GM21447 (cell line): ENCODE measurements around the gene ZNF674.
"Not testable (repeated sequence)": the region's sequence is repeated elsewhere in the genome, so short reads cannot be mapped to it uniquely, and the experiment has no call there.

Experiments
- ATAC-seq: cut with Tn5 transposase; IDR thresholded peaks from one replicate; pipeline ENCODE4 v1.9.1; 2021; ENCODE audit not compliant: unreplicated experiment

Gene ZNF674

GRCh38 chrX:46571423-46572339, 26.5 kb upstream of the ZNF674 start:
- no peak for ATAC-seq

DNA sequence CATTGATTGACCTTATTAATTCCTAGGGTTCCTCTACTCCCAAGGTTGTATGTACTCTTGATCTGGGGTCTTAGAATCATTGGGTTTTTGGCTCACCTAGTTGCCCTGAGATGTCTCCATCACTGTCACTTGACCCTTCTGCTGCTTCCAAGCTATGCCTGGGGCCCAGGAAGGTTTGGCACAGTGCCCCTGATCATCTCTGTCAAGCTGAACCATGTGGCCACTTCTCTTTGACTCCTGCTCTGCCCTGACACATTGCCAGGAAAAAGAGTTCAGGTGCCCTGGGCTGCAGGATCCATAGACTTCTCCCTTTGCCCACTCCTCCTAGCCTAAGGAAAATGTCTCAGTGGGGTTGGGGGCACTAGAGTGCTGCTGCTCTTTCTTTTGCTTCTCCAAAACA, 24.4 kb upstream of the ZNF674 start:
- ATAC-seq, result no peak

DNA sequence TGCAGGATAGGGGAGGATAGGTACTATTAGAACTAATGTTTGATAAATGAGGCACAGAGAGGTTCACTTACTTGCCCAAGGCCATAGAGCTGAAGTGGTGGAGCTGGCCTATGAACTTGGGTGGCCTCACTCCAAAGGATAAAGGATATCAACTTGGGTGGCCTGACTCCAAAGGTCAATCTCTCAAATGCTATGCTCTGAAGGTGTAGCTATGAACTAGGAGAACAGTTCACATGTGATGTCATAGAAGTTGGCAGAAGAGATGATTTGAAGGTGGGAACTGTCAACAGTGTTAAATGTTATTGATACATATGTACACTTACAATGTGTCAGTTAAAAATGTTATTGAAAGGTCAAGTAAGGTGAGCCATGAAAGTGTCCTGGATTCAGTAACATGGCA, 22.2 kb upstream of the ZNF674 start:
- no peak for ATAC-seq

GRCh38 chrX:46561824-46562657, 16.8 kb upstream of the ZNF674 start:
- ATAC-seq, result peak; percentile 97

- no peak for ATAC-seq
These were observed 13.8 kb upstream of the ZNF674 start for GRCh38 chrX:46559062-46559461.

- ATAC-seq, result no peak
These were observed 9.7 kb upstream of the ZNF674 start for GRCh38 chrX:46554942-46555341.

DNA sequence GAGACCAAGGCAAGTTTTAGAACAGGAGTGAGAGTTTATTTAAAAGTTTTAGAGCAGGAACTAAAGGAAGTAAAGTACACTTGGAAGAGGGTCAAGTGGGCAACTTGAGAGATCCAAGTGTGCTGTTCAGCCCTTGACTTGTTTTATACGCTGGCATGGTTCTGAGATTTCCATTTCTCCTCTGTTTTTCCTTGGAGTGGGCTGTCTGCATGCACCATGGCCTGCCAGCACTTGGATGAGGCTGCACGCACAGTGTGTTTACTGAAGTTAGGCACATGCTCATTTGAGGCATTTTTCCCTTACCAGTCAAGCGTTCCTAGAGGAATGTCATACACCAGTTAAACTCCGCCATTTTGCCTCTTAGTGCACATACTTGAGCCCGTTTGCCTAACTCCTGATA, 8.7 kb upstream of the ZNF674 start:
- ATAC-seq, result no peak

DNA sequence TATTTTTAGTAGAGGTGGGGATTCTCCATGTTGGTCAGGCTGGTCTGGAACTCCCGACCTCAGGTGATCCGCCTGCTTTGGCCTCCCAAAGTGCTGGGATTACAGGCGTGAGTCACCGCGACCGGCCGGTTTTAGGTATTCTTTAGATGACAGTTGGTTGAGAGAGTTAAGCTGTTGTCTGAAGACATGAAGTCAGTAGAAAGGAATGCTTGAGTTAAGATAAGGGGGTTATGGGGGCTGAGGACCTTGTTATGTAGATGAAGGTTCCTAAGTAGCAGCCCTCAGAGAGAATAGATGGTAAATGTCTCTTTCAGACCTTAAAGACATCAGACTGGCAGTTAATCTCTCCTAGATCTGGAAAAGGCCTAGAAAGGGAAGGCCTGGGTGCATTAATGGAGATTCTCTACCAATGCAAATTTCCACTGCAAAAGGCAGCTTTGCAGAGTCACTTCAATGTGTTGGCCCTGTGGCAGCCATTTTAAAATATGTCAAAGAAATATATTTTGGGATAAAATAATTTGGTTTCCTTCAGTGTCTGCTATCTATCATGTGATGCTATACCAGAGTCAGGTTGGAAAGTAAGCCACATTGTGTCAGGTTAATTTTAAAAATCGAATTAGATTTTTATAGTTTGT, 6.4 kb upstream of the ZNF674 start:
- ATAC-seq, result no peak

GRCh38 chrX:46549914-46550313, 4.7 kb upstream of the ZNF674 start:
- ATAC-seq, result no peak

GRCh38 chrX:46547857-46548256, 2.6 kb upstream of the ZNF674 start:
- ATAC-seq, result no peak

GRCh38 chrX:46544527-46544926, 694 bp downstream of the ZNF674 start:
- not testable (repeated sequence) for ATAC-seq

DNA sequence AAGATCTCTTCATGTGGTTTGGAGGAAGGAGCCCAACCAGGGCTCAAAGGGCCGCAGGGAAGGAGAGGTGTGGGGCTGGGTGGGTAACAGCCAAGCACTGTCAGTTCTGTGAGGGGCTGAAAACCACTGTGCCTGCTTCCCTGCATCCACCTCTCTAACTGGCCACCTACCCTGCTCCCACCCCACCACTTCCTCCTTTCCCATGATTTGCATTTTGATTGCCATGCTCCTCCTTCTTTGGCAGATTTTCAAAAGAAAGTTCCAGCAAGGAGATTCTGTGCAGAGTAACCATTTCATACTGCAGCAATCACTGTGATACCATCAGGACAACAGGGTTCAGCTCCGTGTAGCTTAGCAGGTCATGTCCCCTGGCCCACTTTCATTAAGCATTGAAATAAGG, 1.8 kb downstream of the ZNF674 start:
- no peak for ATAC-seq

DNA sequence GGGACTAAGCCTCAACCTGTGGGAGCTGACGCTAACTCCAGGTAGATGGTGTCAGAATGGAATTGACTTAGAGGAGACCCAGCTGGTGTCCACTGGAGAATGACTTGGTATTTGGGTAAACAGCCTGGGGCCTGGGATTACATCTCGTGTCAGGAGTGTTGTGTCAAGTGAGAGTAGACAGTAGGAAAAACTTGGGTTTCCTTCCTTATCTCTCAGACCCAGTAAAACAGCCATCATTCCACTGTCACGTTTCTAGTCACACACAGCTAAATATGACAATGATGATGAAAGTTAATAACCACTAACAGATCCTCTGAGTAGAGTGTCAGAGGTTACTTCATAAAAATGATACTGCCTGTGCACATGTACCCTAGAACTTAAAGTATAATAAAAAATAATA, 13.8 kb downstream of the ZNF674 start:
- ATAC-seq, result no peak

DNA sequence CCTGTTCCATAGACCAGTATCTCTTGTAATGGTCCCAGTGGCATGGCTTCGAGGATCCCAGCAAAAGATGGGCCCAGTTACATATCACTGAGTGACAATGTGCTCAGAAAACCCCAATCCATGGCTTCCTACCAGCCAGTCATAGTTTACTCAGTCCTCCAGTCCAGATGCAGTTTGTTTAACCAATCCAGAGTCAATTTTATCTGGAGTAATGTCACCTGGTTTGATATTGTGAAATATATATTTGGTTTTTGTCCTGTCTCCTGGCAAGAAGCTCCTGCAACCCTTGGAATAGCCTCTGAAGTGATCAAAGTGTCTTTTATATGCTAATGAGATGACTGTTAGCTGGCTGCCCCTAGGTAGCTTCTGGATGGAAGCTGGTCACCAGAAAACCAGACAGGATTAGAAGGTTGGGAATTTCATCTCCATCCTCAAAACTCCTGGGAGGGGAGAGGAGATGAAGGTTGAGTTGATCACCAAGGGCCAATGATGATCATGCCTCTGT, 14.8 kb downstream of the ZNF674 start:
- not testable (repeated sequence) for ATAC-seq

GRCh38 chrX:46529740-46530403, 15.3 kb downstream of the ZNF674 start:
- peak; percentile 72 for ATAC-seq

DNA sequence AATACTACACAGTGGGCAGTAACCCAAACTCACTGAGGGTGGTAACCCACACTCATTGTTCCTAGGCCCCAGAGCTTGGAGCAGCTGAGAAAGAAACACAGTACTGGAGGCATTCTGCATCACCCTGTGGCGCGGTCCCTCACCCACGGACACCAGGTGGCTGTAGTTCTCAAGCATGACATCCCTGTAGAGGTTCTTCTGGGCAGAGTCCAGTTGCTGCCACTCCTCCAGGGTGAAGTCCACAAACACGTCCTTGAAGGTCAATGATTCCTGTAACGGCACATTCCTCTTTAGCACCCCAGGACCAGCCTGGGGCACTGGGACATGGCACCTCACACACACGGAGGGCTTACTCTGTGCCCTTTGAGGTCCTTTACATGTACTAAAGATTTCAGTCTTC, 16.6 kb downstream of the ZNF674 start:
- not testable (repeated sequence) for ATAC-seq

DNA sequence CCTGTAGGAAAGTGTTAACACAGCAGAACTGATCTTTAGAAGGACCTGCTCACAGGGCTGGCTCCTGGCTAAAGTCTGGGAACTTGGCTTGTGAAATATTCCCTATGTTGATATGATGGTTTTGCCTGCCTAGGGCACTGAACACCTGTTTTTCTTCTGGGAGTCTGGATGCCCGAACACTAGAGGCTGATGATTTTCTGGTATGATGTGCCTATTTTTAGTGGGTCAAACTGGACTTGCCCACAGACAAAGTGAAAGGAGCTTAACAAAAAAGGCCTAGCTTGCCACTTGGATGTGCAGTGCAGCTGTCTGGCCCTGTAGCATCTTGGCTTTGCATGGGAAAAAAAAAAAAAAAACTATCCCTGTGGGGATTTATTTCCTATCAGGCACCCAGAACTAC, 39.1 kb downstream of the ZNF674 start:
- ATAC-seq, result no peak

DNA sequence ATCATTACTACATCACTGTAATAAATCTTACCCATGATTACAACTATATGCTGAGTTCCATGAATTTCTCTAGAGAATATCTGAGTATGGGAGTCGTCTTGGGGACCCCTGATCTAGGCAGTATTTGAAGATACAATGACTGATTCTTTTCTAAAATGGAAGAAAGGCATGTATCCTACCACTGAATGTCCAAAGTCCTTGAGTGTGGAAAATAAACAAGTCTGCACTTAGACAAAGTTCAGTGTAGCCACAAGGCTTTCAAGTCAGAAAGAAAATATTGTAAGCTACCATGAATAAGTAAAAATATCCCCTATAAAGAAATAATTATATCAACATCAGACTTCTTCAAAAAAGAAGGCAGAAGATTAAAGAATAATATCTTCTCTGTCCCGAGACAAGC, 42.4 kb downstream of the ZNF674 start:
- no peak for ATAC-seq

GRCh38 chrX:46500054-46500453, 45.2 kb downstream of the ZNF674 start:
- no peak for ATAC-seq

- no peak for ATAC-seq
These were observed 56.5 kb downstream of the ZNF674 start for GRCh38 chrX:46488712-46489111.

DNA sequence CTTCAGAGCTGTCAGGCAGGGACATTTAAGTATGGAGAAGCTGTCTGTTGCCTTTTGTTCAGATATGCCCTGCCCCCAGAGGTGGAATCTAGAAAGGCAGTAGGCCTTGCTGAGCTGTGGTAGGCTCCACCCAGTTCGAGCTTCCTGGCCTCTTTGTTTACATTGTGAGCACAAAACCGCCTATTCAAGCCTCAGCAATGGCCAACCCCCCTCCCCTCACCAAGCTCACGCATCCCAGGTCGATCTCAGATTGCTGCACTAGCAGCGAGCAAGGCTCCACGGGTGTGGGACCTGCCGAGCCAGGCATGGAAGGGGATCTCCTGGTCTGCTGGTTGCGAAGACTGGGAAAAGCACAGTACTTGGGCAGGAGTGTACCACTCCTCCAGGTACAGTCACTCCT, 59.3 kb downstream of the ZNF674 start:
- ATAC-seq, result no peak
